ENCODE measurements around the gene SLC6A17.
A peak's percentile ranks its signal among the peaks of the same experiment; 100 is the strongest.

SLC6A17 gene

DNA sequence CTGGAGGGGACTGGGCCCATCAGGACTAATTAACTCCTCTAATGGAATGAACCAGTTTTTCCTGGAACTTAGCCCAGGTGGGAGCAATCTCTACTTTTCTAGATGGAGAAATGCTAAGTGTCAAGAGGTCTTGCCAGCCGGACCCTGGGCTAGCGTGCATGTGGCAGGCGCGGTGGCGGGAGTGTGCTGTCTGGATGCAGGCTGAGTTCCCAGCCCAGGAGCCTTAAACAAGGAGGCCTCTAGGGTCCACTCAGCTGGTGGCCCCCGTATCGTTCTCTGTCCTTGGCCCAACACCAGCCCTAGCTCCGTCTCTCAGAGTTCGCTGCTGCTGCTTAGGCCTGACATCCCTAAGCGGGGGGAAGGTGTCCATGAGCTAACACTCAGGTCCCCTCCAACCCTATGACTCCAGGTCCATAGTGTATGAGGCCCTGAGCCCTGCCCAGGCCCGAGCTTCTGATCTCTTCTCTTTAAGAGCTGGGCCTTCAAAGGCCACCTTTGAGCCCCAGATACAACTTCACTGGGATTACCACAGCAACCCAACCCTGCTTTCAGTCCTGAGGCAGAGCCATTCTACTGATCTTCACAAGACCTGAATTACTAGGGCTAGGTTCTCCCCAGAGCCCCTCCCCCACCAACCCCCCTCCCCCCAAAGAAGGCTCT is 56.1 kb downstream of the SLC6A17 start:
- Histone ChIP-seq H3K4me3 (ENCODE audit: low read length) (no peak overlapping the region), H3K36me3 (ENCODE audit: insufficient read depth, low read depth, low read length) (no peaks in the 10 kb centered on the region), H3K4me1 (ENCODE audit: insufficient read depth, low read length) (peaks cover 7% of the 10 kb centered on the region; the same call in 1 of the 2 replicates), H3K27me3 (ENCODE audit: insufficient read depth, low read length) (peaks cover 25% of the 10 kb centered on the region), H3K9me3 (ENCODE audit: insufficient read depth, low read depth, low read length) (no peaks in the 10 kb centered on the region), H3K9ac (ENCODE audit: low read depth, low read length) (no peak overlapping the region), H3K27ac (ENCODE audit: low read length) (no peak overlapping the region)

DNA sequence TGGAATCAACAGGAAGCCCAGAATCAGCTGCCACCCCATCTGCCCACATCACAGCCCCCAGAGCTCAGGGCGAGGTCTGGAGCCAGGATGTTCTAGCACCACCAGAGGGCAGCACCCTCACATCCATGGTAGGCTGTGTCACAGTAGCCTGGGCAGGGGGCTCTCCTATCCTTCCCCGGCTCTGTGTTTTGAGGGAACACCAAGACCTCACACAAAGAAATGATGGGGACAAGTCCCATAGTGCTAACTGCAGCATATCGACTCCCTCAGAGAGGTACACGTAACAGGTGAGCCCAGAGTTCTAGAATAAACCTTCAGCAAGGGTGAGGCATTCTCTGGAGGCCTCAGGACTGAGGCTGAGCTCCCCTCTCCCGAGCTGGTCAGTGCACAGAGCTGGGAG is 57.5 kb downstream of the SLC6A17 start:
- Histone ChIP-seq H3K9me3 (ENCODE audit: insufficient read depth, low read depth, low read length) (no peaks in the 10 kb centered on the region), H3K27ac (ENCODE audit: low read length) (no peak overlapping the region), H3K9ac (ENCODE audit: low read depth, low read length) (no peak overlapping the region), H3K4me1 (ENCODE audit: insufficient read depth, low read length) (peaks cover 15% of the 10 kb centered on the region; the same call in 1 of the 2 replicates), H3K4me3 (ENCODE audit: low read length) (no peak overlapping the region), H3K27me3 (ENCODE audit: insufficient read depth, low read length) (peaks cover 40% of the 10 kb centered on the region), H3K36me3 (ENCODE audit: insufficient read depth, low read depth, low read length) (no peaks in the 10 kb centered on the region)

DNA sequence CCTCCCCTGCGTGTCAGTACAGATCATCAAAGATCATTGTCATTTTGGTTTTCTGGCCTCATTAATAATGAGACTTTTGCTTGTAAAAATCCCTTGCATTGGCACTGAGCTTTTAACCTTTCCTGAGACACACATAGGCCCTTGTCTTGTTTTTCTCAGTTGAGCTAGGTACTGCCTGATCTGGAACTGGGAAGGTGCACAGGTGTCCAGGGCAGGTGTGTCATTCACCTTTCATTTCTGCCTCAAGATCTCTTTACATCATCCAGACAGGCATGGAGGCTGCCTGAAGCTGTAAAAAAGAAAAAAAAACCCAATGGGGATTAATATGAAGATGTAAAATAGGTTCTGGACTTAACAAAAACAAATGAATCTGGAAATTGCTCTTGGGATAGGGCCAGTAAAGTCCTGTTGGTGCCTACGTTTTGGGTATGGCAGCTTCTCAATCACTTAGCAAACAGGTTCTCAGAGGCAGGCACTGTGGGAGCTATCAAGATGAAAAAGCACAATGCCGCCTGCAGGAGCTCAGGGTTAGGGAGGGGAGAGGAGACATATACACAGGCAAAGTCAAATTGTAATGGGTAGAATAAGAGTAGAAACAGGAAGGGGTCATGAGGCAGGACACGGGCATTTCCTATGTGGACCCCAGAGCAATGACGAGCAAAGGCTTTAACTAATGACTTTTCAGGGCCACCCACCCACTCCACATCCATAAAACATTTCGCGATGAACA is 58.8 kb downstream of the SLC6A17 start:
- H3K27ac ChIP-seq (ENCODE audit: low read length): no peak overlapping the region
- peaks cover 23% of the 10 kb centered on the region; the same call in 1 of the 2 replicates for H3K4me1 ChIP-seq (ENCODE audit: insufficient read depth, low read length)
- peak overlapping the region; percentile 62; the same call in 1 of the 2 replicates for H3K9ac ChIP-seq (ENCODE audit: low read depth, low read length)
- H3K27me3 ChIP-seq (ENCODE audit: insufficient read depth, low read length): peaks cover 52% of the 10 kb centered on the region
- H3K36me3 ChIP-seq (ENCODE audit: insufficient read depth, low read depth, low read length): no peaks in the 10 kb centered on the region
- H3K9me3 ChIP-seq (ENCODE audit: insufficient read depth, low read depth, low read length): no peaks in the 10 kb centered on the region
- peak overlapping the region; percentile 63 for H3K4me3 ChIP-seq (ENCODE audit: low read length)

DNA sequence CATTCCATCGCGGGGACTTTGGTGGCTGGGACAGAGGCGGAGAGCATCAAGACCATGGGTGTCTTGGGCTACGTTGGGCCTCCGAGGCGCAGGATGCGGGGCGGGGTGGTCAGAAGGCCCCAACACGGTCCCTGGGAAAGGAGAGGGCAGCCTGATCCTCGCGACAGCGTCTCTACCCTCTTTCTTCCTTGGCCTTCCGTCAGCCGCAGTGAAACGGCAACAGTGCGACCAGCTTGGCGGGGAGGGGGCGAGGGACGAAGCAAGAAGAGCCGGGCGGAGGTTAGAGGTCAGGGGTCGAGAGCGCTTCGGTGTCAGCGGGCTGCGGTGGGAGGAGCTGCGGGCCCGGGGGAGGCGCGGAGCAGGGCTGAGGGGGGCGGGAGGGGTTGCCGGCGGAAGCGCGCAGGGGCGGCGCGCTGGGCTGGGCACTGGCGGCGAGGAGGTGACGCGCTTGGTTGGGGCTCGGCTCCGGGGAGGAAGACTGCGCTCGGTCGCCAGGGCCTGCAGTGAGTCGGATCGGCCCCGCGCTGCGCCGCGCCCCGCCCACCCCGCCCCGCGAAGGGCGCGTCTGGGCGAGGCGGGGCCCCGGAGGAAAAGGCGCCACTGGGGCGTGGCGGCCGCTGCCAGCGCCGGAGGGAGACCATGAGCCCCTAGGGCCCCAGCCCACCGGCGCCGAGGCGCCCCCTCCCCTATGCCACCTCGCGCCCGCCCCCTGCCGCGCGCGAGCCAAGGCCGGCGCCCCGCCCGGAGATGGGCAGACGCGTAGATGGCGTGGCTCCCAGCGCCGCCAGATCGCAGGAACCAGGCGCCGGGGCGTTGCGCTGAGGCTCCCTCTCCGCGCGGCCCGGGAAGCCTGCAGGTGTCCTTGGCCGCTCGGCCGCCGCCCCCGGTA is 59.7 kb downstream of the SLC6A17 start, which contains the start of gene KCNC4:
Gene KCNC4, plus strand, starts transcription at position 600 of the 889 bp plus-strand sequence. CDS start 1,186 bp downstream, outside the sequence.
- no peaks in the 10 kb centered on the region for H3K9me3 ChIP-seq (ENCODE audit: insufficient read depth, low read depth, low read length)
- H3K36me3 ChIP-seq (ENCODE audit: insufficient read depth, low read depth, low read length): no peaks in the 10 kb centered on the region
- peak within 1 kb of the TSS; percentile 62; the same call in 1 of the 2 replicates for H3K9ac ChIP-seq (ENCODE audit: low read depth, low read length)
- peaks cover 23% of the 10 kb centered on the region; the same call in 1 of the 2 replicates for H3K4me1 ChIP-seq (ENCODE audit: insufficient read depth, low read length)
- peak within 1 kb of the TSS; percentile 63 for H3K4me3 ChIP-seq (ENCODE audit: low read length)
- H3K27ac ChIP-seq (ENCODE audit: low read length): no peak within 1 kb of the TSS
- peaks cover 54% of the 10 kb centered on the region for H3K27me3 ChIP-seq (ENCODE audit: insufficient read depth, low read length)

DNA sequence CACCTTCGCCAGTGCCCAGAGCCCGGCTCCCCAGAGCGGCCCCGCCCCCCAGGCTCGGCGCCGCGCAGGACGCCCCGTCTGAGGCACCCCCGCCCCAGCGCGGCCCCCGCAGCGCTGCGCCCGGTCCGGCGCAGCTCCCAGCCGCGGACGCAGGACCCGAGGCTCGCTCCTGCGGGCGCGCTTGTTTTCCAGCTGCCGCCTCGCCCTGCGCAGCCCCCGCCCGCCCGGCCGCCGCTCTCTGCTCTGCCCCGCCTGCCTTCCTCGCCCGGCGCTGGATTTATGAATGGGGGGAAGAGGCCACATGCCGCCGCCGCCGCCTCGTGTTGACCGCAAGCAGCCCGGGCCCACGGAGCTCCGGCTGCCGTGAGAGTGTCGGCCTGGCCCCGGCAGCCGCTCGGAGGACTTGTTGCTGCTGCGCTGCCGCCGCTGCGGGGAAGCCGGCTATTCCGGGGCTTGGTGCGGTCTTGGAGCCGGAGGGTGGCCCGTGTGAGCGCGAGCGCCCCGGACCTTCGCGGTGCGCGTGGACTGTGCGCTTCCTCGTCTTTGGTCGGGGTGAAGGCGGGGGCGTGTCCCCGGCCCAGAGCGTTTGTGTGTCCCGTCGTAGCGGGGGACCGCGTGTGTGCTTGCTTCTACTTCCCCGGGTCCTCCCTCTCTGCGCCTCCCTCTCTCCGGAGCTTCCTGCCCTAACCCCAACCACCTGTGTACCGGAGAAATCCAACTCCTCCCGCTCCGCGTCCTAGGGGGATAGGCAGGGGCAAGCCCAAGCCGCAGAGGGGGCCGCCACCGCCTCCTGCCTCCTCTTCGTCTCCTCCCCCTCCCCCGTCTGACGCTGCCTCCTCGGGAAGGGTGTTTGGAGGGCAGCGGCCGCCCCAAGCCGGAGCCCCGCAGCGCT is 60.6 kb downstream of the SLC6A17 start:
- H3K4me1 ChIP-seq (ENCODE audit: insufficient read depth, low read length): peaks cover 23% of the 10 kb centered on the region; the same call in 1 of the 2 replicates
- H3K9ac ChIP-seq (ENCODE audit: low read depth, low read length): peak overlapping the region; percentile 2; the same call in 1 of the 2 replicates
- no peaks in the 10 kb centered on the region for H3K9me3 ChIP-seq (ENCODE audit: insufficient read depth, low read depth, low read length)
- peak overlapping the region; percentile 63 for H3K4me3 ChIP-seq (ENCODE audit: low read length)
- H3K27ac ChIP-seq (ENCODE audit: low read length): no peak overlapping the region
- H3K27me3 ChIP-seq (ENCODE audit: insufficient read depth, low read length): peaks cover 54% of the 10 kb centered on the region
- no peaks in the 10 kb centered on the region for H3K36me3 ChIP-seq (ENCODE audit: insufficient read depth, low read depth, low read length)

DNA sequence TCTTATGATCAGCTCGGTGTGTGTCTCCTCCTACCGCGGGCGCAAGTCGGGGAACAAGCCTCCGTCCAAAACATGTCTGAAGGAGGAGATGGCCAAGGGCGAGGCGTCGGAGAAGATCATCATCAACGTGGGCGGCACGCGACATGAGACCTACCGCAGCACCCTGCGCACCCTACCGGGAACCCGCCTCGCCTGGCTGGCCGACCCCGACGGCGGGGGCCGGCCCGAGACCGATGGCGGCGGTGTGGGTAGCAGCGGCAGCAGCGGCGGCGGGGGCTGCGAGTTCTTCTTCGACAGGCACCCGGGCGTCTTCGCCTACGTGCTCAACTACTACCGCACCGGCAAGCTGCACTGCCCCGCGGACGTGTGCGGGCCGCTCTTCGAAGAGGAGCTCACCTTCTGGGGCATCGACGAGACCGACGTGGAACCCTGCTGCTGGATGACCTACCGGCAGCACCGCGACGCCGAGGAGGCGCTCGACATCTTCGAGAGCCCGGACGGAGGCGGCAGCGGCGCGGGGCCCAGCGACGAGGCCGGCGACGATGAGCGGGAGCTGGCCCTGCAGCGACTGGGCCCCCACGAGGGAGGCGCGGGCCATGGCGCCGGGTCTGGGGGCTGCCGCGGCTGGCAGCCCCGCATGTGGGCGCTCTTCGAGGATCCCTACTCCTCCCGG is 61.3 kb downstream of the SLC6A17 start:
- H3K9ac ChIP-seq (ENCODE audit: low read depth, low read length): no peak overlapping the region; the same call in 1 of the 2 replicates
- peak overlapping the region; percentile 63 for H3K4me3 ChIP-seq (ENCODE audit: low read length)
- no peak overlapping the region for H3K27ac ChIP-seq (ENCODE audit: low read length)
- peaks cover 23% of the 10 kb centered on the region; the same call in 1 of the 2 replicates for H3K4me1 ChIP-seq (ENCODE audit: insufficient read depth, low read length)
- H3K36me3 ChIP-seq (ENCODE audit: insufficient read depth, low read depth, low read length): no peaks in the 10 kb centered on the region
- no peaks in the 10 kb centered on the region for H3K9me3 ChIP-seq (ENCODE audit: insufficient read depth, low read depth, low read length)
- peaks cover 54% of the 10 kb centered on the region for H3K27me3 ChIP-seq (ENCODE audit: insufficient read depth, low read length)

DNA sequence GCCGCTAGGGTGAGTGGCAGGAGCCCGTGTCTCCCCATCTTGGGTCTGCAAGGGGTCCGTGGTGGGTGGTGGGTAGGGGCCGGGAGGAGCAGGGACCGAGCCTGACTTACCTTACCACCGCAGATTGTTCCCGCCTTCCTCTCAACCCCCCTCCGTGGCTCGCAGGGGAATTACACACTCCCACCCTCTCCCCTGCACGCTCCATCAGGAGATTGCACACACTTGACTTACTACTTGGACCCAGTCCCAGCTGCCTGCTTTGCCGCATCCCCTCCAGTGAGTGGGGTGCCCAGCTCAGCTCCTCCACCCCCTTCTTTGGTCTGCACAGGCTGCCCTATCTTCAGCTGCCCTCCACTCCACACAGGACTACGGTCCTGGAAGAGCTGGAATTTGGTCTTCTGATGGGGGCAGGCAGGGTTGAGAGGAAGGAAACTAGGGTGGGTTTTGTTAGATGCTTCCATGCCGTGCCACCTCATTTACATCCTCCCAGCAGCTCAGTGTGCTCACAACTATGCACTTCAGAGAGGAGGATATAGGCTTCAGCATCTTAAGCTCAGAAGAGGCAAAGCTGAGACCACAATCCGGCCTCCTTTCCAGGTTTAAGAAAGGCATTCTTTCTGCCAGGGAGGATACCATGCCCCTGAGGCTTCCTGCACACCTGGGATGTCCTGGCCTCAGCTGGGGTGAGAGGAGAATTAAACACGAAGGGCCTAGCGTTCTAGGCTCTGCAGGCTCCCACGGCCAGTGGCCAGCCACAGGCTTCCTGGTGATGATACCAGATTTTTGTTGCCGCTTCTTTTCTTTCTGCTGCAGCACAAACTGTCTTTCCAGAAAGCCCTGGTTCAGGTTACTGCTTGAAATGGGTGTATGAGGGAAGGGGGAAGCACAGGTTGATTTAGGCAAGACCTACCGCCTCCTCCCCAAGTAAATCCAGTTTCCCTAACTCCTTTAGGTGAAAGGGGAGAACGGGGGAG is 62.2 kb downstream of the SLC6A17 start:
- no peak overlapping the region for H3K27ac ChIP-seq (ENCODE audit: low read length)
- peaks cover 23% of the 10 kb centered on the region; the same call in 1 of the 2 replicates for H3K4me1 ChIP-seq (ENCODE audit: insufficient read depth, low read length)
- H3K36me3 ChIP-seq (ENCODE audit: insufficient read depth, low read depth, low read length): no peaks in the 10 kb centered on the region
- no peaks in the 10 kb centered on the region for H3K9me3 ChIP-seq (ENCODE audit: insufficient read depth, low read depth, low read length)
- 0 out of 2 replicates have a peak overlapping the region, but pooled peaks have one; percentile 13 for H3K9ac ChIP-seq (ENCODE audit: low read depth, low read length)
- peak overlapping the region; percentile 63 for H3K4me3 ChIP-seq (ENCODE audit: low read length)
- peaks cover 54% of the 10 kb centered on the region for H3K27me3 ChIP-seq (ENCODE audit: insufficient read depth, low read length)

DNA sequence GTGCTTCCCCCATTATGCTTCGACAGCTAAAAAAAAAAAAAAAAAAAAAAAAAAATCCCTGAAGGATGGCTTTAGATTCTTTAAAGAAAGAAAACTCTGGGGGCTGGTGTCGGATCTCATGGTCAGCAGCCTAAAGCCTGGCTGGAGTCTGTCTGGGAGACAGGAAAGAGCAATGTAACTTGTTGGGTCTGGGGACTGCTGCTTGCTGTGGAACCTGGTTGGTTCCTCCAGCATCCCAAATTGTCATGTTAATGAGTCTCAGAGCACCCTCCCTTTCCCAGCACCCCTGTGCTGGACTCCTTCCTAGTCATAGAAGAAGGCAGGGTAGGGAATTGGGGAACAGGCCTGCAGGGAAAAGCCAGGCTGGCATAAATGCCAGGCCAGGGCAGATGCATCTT is 62.8 kb downstream of the SLC6A17 start:
- peak overlapping the region; percentile 63; the same call in 1 of the 2 replicates for H3K4me3 ChIP-seq (ENCODE audit: low read length)
- H3K9me3 ChIP-seq (ENCODE audit: insufficient read depth, low read depth, low read length): no peaks in the 10 kb centered on the region
- no peaks in the 10 kb centered on the region for H3K36me3 ChIP-seq (ENCODE audit: insufficient read depth, low read depth, low read length)
- no peak overlapping the region for H3K27ac ChIP-seq (ENCODE audit: low read length)
- H3K4me1 ChIP-seq (ENCODE audit: insufficient read depth, low read length): peaks cover 23% of the 10 kb centered on the region; the same call in 1 of the 2 replicates
- peaks cover 51% of the 10 kb centered on the region for H3K27me3 ChIP-seq (ENCODE audit: insufficient read depth, low read length)
- H3K9ac ChIP-seq (ENCODE audit: low read depth, low read length): no peak overlapping the region

DNA sequence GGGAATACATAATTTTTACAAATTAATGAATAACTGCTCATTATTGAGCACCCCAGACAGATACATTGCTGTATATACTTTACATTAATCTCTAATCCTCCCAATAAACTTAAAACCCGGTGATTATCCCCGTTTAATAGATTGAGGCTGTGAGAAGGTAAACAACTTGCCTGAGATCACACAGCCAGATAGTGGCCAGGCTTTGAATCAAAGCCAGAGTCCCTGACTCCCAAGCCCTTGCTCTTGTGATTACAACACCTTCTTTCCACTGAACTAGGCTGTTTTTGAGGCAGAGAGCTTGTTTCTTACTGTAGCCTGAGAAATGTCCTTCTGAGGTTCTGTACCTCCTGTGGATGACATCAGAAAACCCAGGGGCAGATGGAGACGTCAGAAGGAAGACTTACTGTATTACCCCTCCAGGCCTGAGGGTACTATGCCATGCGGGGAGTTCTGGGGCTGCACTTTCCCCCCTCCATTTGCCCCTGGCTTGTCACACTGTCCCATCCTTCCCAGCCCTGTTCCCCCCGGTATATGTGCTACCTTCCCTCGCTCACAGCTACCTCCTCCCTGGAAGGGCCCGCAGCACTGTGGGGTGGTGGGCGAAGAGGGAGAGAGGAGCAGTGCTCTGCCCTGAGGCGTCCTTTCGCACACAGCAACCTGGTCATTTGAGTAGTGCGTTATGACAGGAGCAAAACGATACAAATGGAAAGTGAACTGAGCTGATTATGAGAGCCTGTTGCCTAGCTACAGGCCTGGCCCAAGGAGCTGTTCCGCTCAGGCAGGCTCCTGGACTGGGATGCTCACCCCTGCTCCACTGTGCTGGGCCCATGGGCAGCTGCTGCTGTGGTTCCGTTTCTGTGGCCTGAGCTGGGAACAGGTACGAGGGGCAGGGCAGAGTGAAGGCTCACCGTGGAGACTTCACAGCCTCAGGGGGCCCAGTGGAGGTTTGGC is 64.4 kb downstream of the SLC6A17 start:
- H3K27me3 ChIP-seq (ENCODE audit: insufficient read depth, low read length): peaks cover 37% of the 10 kb centered on the region
- H3K9me3 ChIP-seq (ENCODE audit: insufficient read depth, low read depth, low read length): no peaks in the 10 kb centered on the region
- no peaks in the 10 kb centered on the region for H3K36me3 ChIP-seq (ENCODE audit: insufficient read depth, low read depth, low read length)
- no peak overlapping the region for H3K9ac ChIP-seq (ENCODE audit: low read depth, low read length)
- no peak overlapping the region for H3K4me3 ChIP-seq (ENCODE audit: low read length)
- H3K27ac ChIP-seq (ENCODE audit: low read length): no peak overlapping the region
- H3K4me1 ChIP-seq (ENCODE audit: insufficient read depth, low read length): peaks cover 16% of the 10 kb centered on the region; the same call in 1 of the 2 replicates
